HEK293 (cell line): Measurements from ENCODE around the gene CPXM2.

Experiments used
- CTCF ChIA-PET: fragments of 350-600 bp; formaldehyde crosslinking; extraction: SDS; loops from one replicate; lab custom pipeline; 2021; ENCODE audit warnings: antibody characterized with exemption; lab: Yijun Ruan, JAX
- POLR2A ChIA-PET: fragments of 300-600 bp; formaldehyde crosslinking; extraction: SDS; loops from one replicate; lab custom pipeline; 2020; ENCODE audit warnings: antibody characterized with exemption, inconsistent platforms; lab: Yijun Ruan, JAX
- H3K27ac ChIP-seq: fragments of 200-500 bp; sonication (Bioruptor generic); 2 replicates; pipeline ENCODE4 v1.5.1; 2014; ENCODE audit warnings: low read depth, low read length, control low read depth, inconsistent platforms; ENCODE audit errors: extremely low read depth
- H3K36me3 ChIP-seq, 2 experiments: fragments of 200-500 bp in 1 of 2; sonication (Bioruptor generic) in 1 of 2; 1 replicate in 1 of 2; 2 replicates in 1 of 2; pipeline ENCODE4 v1.5.1; 2014 to 2017; ENCODE audit warnings: inconsistent platforms in 2 of 2, low read length in 2 of 2; ENCODE audit not compliant: control insufficient read depth in 2 of 2, insufficient read depth in 1 of 2
- H3K4me1 ChIP-seq: fragments of 200-500 bp; sonication (Bioruptor generic); 2 replicates; pipeline ENCODE4 v1.5.1; 2014; ENCODE audit warnings: mild to moderate bottlenecking, low read length, inconsistent platforms; ENCODE audit not compliant: control insufficient read depth, insufficient read depth
- H3K4me3 ChIP-seq: 2 replicates; pipeline ENCODE4 v1.5.1; 2011; ENCODE audit warnings: low read depth, mild to moderate bottlenecking, control low read depth, low read length, moderate library complexity
- H3K9me3 ChIP-seq: fragments of 200-500 bp; sonication (Bioruptor generic); 2 replicates; pipeline ENCODE4 v1.5.1; 2014; ENCODE audit warnings: low read depth, low read length, inconsistent platforms; ENCODE audit not compliant: control insufficient read depth, insufficient read depth
- GLI4 ChIP-seq: fragments of 450-650 bp; formaldehyde crosslinking; IDR thresholded peaks from 2 replicates; pipeline ENCODE4 v1.5.1; 2016; ENCODE audit warnings: missing biosample characterization, missing genetic modification characterization
- GLIS2 ChIP-seq: fragments of 450-650 bp; formaldehyde crosslinking; IDR thresholded peaks from 2 replicates; pipeline ENCODE4 v1.5.1; 2016; ENCODE audit warnings: missing biosample characterization, missing genetic modification characterization
- KLF17 ChIP-seq: fragments of 450-650 bp; formaldehyde crosslinking; IDR thresholded peaks from 2 replicates; pipeline ENCODE4 v1.5.1; 2016; ENCODE audit warnings: missing biosample characterization, missing genetic modification characterization
- REPIN1 ChIP-seq: fragments of 450-650 bp; formaldehyde crosslinking; IDR thresholded peaks from 2 replicates; pipeline ENCODE4 v1.5.1; 2017; ENCODE audit warnings: missing biosample characterization, missing genetic modification characterization, low read depth
- ZEB2 ChIP-seq: fragments of 450-650 bp; formaldehyde crosslinking; IDR thresholded peaks from 2 replicates; pipeline ENCODE4 v1.5.1; 2016; ENCODE audit warnings: missing biosample characterization, missing genetic modification characterization
- ZFHX2 ChIP-seq: fragments of 450-650 bp; formaldehyde crosslinking; conservative IDR thresholded peaks from 2 replicates; pipeline ENCODE4 v1.5.1; 2016; ENCODE audit warnings: missing biosample characterization, missing genetic modification characterization
- ZNF10 ChIP-seq: fragments of 450-650 bp; formaldehyde crosslinking; IDR thresholded peaks from 2 replicates; pipeline ENCODE4 v1.5.1; 2017; ENCODE audit warnings: missing biosample characterization, missing genetic modification characterization
- ZNF121 ChIP-seq: fragments of 450-650 bp; formaldehyde crosslinking; IDR thresholded peaks from 2 replicates; pipeline ENCODE4 v1.5.1; 2016; ENCODE audit warnings: missing biosample characterization, missing genetic modification characterization
- ZNF175 ChIP-seq: fragments of 450-650 bp; formaldehyde crosslinking; IDR thresholded peaks from 2 replicates; pipeline ENCODE4 v1.5.1; 2016; ENCODE audit warnings: missing biosample characterization, missing genetic modification characterization
- ZNF280C ChIP-seq: fragments of 450-650 bp; formaldehyde crosslinking; IDR thresholded peaks from 2 replicates; pipeline ENCODE4 v1.5.1; 2016; ENCODE audit warnings: missing biosample characterization, missing genetic modification characterization
- ZNF426 ChIP-seq: fragments of 450-650 bp; formaldehyde crosslinking; IDR thresholded peaks from 2 replicates; pipeline ENCODE4 v1.5.1; 2017; ENCODE audit warnings: missing biosample characterization, missing genetic modification characterization, mild to moderate bottlenecking, inconsistent platforms, moderate library complexity
- ZNF530 ChIP-seq: fragments of 450-650 bp; formaldehyde crosslinking; IDR thresholded peaks from 2 replicates; pipeline ENCODE4 v1.5.1; 2016; ENCODE audit warnings: low read depth, missing biosample characterization, missing genetic modification characterization
- ZNF544 ChIP-seq: fragments of 450-650 bp; formaldehyde crosslinking; IDR thresholded peaks from 2 replicates; pipeline ENCODE4 v1.5.0; 2017; ENCODE audit warnings: missing biosample characterization, missing genetic modification characterization
- ZNF560 ChIP-seq: fragments of 450-650 bp; formaldehyde crosslinking; IDR thresholded peaks from 2 replicates; pipeline ENCODE4 v1.5.1; 2017; ENCODE audit warnings: missing biosample characterization, missing genetic modification characterization, borderline replicate concordance
- ZNF580 ChIP-seq: fragments of 450-650 bp; formaldehyde crosslinking; IDR thresholded peaks from 2 replicates; pipeline ENCODE4 v1.5.1; 2016; ENCODE audit warnings: missing biosample characterization, missing genetic modification characterization
- ZNF654 ChIP-seq: fragments of 450-650 bp; formaldehyde crosslinking; IDR thresholded peaks from 2 replicates; pipeline ENCODE4 v1.5.1; 2016; ENCODE audit warnings: low read depth, missing biosample characterization, missing genetic modification characterization
- ZSCAN30 ChIP-seq: fragments of 450-650 bp; IDR thresholded peaks from 2 replicates; pipeline ENCODE4 v1.5.1; 2018; ENCODE audit warnings: missing biosample characterization, mild to moderate bottlenecking, missing genetic modification characterization, moderate library complexity
- TF ChIP-seq, protein P1 (sequence below): fragments of 450-650 bp; formaldehyde crosslinking; IDR thresholded peaks from 2 replicates; pipeline ENCODE4 v1.5.1; 2016; ENCODE audit warnings: missing biosample characterization, missing genetic modification characterization
- TF ChIP-seq, protein P2 (sequence below): sonication (generic); formaldehyde crosslinking; IDR thresholded peaks from 2 replicates; pipeline ENCODE4 v1.8.1; 2022; ENCODE audit warnings: mild to moderate bottlenecking, moderate library complexity, missing genetic modification reagents
- TF ChIP-seq, protein P3 (sequence below): fragments of 450-650 bp; formaldehyde crosslinking; IDR thresholded peaks from 2 replicates; pipeline ENCODE4 v1.5.1; 2016; ENCODE audit warnings: missing biosample characterization, missing genetic modification characterization
- TF ChIP-seq, protein P4 (sequence below): fragments of 450-650 bp; formaldehyde crosslinking; IDR thresholded peaks from 2 replicates; pipeline ENCODE4 v1.5.1; 2016; ENCODE audit warnings: missing biosample characterization, missing genetic modification characterization

Gene CPXM2

GRCh38 chr10:123796736-123797135 is 94.9 kb downstream of the CPXM2 start:
- Histone ChIP-seq H3K4me3 (no peak overlapping the region), H3K4me1 (no peaks in the 10 kb centered on the region), H3K9me3 (no peaks in the 10 kb centered on the region), H3K27ac (no peak overlapping the region), H3K36me3 (no peaks in the 10 kb centered on the region)
- POLR2A ChIA-PET = no interaction called here
- no peak for TF ChIP-seq GLIS2
- TF ChIP-seq ZNF544 (tag by site-specific recombination) = no peak
- TF ChIP-seq ZNF121 = no peak
- TF ChIP-seq, protein P1, sequence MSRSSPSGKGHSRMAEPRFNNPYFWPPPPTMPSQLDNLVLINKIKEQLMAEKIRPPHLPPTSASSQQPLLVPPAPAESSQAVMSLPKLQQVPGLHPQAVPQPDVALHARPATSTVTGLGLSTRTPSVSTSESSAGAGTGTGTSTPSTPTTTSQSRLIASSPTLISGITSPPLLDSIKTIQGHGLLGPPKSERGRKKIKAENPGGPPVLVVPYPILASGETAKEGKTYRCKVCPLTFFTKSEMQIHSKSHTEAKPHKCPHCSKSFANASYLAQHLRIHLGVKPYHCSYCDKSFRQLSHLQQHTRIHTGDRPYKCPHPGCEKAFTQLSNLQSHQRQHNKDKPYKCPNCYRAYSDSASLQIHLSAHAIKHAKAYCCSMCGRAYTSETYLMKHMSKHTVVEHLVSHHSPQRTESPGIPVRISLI (tag by site-specific recombination) = no peak
- no peak for TF ChIP-seq ZNF426 (tag by site-specific recombination)
- TF ChIP-seq ZNF580 (tag by site-specific recombination) = no peak
- CTCF ChIA-PET = interaction anchor here (0.7 kb wide), 1 partner anchor 662 kb away, joined by 4 read pairs; no protein-coding TSS in a partner anchor

GRCh38 chr10:123795846-123796590 is 95.6 kb downstream of the CPXM2 start:
- H3K36me3 ChIP-seq = no peaks in the 10 kb centered on the region
- POLR2A ChIA-PET = no interaction called here

More at GRCh38 chr10:123795846-123796590, 95.6 kb downstream of the CPXM2 start:
- H3K27ac ChIP-seq = no peak overlapping the region
- H3K4me3 ChIP-seq = no peak overlapping the region
- H3K4me1 ChIP-seq = no peaks in the 10 kb centered on the region
- TF ChIP-seq GLI4 (tag by site-specific recombination) (no peak), ZNF10 (tag by site-specific recombination) (no peak), ZNF544 (tag by site-specific recombination) (no peak), KLF17 (tag by site-specific recombination) (no peak), ZEB2 (no peak), ZNF175 (no peak), ZFHX2 (tag by site-specific recombination) (no peak), ZNF280C (tag by site-specific recombination) (no peak), REPIN1 (no peak), ZNF560 (tag by site-specific recombination) (no peak), ZNF530 (tag by site-specific recombination) (no peak), ZSCAN30 (tag by site-specific recombination) (no peak), ZNF654 (tag by site-specific recombination) (no peak)
- TF ChIP-seq, protein P2, sequence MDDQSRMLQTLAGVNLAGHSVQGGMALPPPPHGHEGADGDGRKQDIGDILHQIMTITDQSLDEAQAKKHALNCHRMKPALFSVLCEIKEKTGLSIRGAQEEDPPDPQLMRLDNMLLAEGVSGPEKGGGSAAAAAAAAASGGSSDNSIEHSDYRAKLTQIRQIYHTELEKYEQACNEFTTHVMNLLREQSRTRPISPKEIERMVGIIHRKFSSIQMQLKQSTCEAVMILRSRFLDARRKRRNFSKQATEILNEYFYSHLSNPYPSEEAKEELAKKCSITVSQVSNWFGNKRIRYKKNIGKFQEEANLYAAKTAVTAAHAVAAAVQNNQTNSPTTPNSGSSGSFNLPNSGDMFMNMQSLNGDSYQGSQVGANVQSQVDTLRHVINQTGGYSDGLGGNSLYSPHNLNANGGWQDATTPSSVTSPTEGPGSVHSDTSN (CRISPR knock-in tag) = no peak
- TF ChIP-seq, protein P3, sequence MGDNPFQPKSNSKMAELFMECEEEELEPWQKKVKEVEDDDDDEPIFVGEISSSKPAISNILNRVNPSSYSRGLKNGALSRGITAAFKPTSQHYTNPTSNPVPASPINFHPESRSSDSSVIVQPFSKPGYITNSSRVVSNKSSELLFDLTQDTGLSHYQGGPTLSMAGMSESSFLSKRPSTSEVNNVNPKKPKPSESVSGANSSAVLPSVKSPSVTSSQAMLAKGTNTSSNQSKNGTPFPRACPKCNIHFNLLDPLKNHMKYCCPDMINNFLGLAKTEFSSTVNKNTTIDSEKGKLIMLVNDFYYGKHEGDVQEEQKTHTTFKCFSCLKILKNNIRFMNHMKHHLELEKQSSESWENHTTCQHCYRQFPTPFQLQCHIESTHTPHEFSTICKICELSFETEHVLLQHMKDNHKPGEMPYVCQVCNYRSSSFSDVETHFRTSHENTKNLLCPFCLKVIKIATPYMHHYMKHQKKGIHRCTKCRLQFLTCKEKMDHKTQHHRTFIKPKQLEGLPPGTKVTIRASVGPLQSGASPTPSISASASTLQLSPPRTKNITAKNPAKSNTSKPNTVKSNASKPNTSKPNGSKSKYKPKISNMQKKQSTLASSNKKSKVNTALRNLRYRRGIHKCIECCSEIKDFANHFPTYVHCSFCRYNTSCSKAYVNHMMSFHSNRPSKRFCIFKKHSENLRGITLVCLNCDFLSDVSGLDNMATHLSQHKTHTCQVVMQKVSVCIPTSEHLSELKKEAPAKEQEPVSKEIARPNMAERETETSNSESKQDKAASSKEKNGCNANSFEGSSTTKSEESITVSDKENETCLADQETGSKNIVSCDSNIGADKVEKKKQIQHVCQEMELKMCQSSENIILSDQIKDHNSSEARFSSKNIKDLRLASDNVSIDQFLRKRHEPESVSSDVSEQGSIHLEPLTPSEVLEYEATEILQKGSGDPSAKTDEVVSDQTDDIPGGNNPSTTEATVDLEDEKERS = no peak
- TF ChIP-seq, protein P4, sequence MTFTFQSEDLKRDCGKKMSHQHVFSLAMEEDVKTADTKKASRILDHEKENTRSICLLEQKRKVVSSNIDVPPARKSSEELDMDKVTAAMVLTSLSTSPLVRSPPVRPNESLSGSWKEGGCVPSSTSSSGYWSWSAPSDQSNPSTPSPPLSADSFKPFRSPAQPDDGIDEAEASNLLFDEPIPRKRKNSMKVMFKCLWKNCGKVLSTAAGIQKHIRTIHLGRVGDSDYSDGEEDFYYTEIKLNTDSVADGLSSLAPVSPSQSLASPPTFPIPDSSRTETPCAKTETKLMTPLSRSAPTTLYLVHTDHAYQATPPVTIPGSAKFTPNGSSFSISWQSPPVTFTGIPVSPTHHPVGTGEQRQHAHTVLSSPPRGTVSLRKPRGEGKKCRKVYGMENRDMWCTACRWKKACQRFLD = no peak
- CTCF ChIA-PET = no interaction called here
- no peaks in the 10 kb centered on the region for H3K9me3 ChIP-seq
